GM21737 (cell line): ENCODE measurements around the gene LPAR4.
"Not testable (repeated sequence)": the region's sequence is repeated elsewhere in the genome, so short reads cannot be mapped to it uniquely, and the experiment has no call there.

Experiments used
- ATAC-seq: cut with Tn5 transposase; IDR thresholded peaks from one replicate; pipeline ENCODE4 v1.9.1; 2021; ENCODE audit warnings: mild to moderate bottlenecking, moderate library complexity; ENCODE audit not compliant: unreplicated experiment

LPAR4 gene, protein sequence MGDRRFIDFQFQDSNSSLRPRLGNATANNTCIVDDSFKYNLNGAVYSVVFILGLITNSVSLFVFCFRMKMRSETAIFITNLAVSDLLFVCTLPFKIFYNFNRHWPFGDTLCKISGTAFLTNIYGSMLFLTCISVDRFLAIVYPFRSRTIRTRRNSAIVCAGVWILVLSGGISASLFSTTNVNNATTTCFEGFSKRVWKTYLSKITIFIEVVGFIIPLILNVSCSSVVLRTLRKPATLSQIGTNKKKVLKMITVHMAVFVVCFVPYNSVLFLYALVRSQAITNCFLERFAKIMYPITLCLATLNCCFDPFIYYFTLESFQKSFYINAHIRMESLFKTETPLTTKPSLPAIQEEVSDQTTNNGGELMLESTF

DNA sequence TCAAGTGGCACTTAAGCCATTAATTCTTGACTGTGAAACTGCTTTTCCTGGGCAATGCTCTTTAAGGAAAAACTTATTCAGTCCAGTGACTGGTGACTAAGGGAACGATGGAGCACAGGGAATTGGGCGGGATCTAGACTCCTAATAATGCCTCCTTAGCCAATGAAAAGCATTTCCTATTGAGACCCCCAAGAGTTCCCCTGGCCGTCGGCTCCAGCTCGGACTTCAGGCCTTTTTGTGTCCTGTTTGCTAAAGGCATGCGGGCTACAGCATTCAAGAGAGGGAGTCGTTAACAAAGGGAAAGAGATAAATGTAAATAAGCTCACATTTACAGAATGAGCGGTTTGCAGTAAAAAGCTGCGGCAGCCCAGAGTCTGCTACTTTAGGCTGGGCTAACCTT, at the start of gene LPAR4:
Gene LPAR4, plus strand, starts transcription at position 232 of the 400 bp plus-strand sequence. CDS start 7,150 bp downstream, outside the sequence.
- no peak for ATAC-seq

DNA sequence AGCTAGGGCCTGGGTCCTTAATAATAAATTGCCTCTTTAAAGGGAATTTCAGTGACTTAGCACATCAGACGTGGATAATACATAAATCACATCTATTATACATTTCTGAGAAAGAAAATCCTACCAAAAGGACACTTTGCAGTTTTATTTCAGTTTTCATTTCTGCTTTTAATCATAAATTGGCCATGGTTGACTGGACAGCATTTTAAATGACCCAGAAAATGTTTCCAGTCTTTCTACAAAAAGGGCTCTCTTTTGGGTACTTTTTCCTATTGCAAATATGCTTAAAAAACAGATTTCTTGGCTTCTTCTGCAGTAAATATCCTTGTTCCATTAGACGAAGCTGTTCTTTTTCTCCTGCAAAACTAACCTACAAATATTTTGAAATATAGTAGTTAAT, 41.4 kb upstream of the LPAR4 start:
- ATAC-seq, result no peak

DNA sequence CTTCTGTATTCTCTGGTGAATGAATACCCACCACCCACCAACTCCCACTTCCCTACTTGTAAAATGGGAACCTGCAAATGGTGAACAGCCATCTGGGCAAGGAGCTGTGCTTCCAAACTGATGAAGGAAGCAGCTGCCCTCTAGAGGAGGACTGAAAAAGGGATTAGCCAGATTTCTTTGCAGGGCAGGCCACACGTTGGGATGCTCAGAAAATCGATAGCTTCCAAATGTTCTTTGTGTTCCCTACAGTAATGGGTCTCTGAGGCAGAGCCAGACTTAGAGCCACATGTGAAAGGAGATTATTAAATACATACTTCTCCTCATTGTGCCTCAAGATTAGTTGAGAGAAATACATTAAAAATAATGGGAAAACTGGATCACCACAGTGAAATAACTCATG, 39.3 kb upstream of the LPAR4 start:
- ATAC-seq, result no peak

DNA sequence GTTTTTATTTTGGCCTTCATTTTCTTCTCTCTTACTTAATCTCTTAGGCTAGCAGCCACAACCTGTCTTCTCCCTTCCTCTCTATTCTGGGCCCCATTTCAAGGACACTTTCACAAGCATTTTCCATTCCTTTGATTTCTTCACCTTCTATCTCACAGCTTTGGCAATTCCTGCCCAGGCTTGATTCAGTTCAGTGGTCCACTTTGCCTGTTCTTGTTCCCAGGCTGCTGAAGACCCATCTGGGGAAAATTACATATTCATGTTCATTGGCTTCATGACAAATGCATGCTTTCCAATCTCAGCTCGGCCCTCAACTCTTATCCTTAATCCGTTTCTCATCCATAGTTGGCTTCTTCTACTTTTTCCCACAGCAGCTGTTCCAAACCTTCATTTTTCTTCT, 38.7 kb upstream of the LPAR4 start:
- no peak for ATAC-seq

DNA sequence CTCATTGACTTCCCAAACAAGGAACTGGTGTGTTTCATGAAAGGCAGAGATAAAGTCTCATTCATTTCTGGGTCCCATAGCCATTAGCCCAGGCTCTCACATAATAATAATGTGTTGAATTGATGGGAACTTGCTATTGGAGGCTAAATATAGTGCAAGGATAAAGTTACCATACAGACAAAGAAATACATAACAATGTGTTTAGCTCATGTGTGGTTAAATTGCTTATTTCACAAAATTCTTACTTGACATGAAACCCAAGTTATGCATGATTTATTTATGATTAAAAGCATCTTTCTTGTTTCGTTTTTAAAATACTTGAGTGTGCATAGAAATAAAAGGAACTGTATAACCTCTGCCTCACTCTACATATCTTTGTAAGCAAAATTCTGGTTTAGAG, 37.3 kb upstream of the LPAR4 start:
- no peak for ATAC-seq

DNA sequence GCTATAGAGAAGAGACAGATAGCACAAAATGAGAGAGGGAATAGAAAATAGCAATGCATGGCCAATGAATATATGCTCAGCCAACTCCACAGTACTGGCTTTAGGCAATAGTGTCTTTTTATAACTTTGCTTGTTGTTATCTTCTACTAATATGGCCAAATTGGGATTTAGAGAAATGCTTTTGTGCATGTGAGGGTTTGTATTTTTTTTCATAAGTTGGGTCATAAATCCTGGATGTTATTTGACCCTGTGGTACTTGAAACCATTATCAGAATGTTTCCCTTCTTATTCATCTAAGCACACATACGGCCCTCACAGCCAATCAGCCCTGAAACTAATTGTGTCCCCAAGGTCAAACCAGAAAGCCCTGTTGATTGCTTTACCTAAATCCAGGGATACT, 35.2 kb upstream of the LPAR4 start:
- ATAC-seq, result no peak

DNA sequence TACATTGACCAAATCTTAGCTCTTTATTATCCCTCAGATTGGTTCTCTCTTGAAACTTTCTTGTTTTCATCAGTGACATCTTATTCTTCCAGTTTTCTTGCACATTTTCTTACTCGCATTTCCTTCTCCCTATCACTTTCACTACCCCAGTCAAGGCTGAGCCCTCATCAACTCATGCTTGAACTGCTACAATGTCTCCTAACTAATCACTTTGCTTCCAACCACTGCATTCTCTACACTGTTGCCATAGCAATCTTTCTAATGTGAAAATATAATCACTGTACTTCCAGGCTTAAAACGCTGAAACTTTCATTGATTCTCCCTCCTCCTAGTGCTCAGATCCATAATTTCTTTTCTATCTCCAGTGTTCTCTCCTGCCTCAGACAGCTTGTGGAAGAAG, 22.2 kb upstream of the LPAR4 start:
- ATAC-seq, result no peak

DNA sequence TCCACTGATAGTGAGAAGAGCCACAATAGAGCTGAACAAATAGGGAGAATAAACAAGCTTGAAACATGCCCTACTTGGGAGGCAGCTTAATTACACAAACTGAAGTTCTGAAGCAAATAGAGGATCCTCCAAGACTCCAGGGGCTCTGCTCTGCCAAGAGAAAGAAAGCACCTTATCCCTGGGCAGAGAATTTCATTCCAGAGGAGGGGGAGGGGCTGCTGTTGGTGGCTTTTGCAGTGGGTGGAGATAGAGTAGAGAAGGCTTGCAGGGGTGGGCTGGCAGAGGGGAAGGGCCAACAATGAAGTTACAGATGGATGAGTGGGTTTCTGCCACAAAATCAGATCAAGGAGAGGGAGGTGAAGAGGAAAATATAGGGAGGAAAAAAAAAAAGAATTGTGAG, 1.0 kb upstream of the LPAR4 start:
- no peak for ATAC-seq

DNA sequence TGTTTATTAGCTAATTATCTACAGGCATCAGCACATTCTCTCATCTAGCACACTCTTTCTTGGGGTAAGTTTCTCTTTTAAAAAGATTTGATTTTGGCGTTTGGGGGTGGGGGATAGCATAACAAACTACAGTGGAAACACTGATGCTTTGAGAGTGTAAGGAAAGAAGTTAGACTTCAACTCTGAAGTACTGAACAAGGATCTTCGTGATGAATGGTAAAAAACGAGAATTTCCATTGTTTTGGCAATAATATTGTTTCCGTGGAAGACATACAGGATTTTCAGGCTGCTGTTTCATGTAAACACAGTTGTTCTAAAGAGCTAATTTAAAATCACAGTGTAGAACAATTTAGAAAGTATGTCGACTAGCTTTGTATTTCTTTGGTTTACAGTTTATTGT, 451 bp downstream of the LPAR4 start:
- ATAC-seq, result no peak

DNA sequence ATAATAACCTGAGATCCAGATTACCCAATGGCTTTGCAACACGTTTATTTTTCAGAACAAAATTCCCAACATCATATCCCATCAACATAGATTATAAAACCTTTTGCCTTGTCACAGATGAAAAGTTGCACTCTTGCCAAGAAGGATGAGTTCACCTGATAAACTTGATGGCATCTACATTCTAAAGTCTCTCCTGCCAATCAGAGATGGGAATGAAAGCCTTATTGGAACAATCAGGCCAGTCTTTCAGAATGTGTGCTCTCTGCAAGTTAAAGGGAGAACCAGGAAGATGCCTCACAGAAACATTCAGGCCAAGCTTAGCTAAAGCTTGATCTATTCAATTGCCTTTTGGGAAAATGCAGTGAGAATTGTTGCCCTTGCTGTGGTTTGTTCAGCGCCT, 1.3 kb downstream of the LPAR4 start:
- ATAC-seq, result no peak

DNA sequence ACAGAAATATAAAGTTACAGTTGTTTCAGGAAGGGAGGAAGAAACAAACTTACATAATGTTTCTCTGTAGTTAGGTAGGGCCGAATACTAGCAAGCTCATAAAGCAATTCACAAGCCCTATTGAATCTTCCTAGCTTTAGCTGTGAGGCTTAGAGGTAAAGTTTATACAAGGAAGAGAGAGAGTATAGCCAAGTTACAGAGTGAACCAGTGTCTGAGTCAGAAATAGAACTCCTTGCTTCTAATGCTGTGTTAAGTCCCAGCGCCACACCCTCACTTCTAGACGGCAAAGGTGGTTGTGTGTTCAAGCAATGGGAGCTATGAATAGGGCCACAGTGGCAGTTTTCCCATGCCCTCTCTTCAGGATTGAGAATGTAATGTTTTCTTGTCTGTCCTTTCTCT, 6.1 kb downstream of the LPAR4 start:
- no peak for ATAC-seq

DNA sequence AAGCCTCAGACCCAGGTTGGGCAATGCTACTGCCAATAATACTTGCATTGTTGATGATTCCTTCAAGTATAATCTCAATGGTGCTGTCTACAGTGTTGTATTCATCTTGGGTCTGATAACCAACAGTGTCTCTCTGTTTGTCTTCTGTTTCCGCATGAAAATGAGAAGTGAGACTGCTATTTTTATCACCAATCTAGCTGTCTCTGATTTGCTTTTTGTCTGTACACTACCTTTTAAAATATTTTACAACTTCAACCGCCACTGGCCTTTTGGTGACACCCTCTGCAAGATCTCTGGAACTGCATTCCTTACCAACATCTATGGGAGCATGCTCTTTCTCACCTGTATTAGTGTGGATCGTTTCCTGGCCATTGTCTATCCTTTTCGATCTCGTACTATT, 7.4 kb downstream of the LPAR4 start:
- peak; percentile 82 for ATAC-seq

DNA sequence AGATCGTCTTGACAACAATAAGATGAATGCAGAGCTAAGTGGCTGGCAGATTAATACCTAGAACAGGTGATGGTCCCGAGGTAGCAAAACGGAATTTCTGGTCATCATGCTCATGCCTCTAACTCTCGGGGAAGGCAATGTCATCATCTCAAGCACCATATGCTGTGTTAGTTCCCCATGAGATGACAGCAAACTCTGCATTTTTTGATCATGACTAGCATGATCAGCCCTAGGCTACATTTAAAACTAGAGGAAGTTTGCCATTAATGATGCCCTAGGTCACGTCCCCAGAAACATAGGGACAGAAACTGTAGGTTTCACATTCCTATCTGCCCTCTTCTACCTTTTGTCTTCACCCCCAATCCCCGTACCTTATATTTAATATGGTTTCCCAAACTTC, 11.6 kb downstream of the LPAR4 start:
- no peak for ATAC-seq

DNA sequence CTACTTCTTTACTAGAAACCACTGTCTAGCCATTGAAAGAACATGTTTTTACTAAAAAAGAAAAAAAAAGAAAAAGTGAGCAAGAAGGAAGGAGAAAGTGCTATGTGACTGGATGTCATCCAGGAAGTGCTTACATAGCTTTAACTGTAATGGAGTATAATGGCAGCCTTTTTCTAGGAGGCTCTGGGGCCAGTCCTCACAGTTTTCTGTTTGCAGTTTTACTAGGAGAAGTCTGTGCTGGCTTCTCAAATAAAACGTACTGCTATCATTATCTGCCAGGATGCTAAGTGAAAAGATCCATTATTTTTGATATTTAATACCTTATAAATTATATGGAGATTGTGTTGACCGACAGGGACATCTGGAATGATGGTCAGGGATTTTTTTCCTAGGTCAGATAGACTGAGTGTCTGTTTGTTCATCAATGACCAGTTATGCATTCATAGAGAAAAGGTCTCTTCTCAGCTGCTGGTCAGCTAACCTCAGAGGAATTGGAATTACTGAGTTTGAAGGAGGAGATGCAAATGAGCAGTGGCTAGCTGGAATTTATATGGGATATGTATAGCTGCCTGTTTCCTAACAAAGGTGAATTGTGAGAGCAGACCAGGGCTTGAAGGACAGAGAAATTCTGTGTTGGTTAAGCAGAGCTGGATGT, 21.7 kb downstream of the LPAR4 start:
- no peak for ATAC-seq

DNA sequence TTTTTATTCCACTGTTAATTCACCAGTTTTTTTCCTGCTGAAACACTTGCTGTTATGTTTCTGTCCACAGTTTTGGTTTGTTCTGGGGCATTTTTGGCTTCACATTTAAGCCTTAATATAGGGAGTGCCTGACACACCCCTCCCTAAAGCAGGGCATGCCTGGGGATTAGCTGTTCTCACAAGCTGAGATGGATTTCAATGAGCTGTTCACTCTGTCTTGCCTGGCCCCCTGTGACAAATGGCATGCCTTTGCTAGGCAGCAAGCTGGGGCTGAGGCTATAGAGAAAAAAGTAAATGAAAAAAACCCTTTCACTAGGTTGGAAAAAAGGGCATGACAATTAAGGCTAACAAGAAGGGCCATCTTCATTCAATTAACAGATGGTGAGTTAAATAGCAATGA, 22.4 kb downstream of the LPAR4 start:
- ATAC-seq, result no peak

DNA sequence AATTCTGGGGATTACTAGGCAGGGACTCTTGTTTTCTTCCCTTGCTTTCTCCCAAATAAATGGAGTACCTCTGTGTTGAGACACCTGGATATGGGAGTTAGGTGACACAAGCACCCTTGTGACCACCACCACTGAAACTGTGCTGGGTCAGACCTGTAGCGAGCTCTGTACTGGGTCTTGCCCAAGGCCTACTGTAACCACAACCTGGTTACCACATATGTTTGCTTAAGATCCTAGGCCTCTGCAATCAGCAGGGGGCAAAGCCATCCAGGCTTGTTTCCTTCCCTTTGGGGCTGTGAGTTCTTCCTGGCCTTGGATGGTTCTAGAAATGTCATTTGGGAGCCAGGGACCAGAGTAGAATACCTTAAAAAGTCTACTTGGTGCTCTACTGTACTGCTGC, 49.4 kb downstream of the LPAR4 start:
- ATAC-seq, result no peak

DNA sequence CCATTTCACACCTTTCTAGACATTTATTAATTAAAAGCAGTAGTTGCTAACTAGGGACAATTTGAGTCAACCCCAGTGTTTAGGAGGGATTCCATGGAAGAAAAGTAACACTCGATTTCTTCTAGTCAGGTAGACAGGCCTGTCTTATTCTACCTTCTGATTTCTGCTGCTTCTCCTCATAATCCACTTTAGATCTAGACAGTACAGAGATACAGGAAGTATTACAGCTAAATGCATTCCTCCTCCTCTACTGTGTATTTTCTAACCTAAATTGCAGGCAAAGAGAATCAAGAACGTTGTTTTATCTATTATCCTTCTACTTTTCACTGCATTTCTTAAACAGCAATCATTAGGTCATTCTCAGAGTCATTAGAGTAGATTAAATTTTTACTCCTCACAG, 52.6 kb downstream of the LPAR4 start:
- ATAC-seq, result no peak

DNA sequence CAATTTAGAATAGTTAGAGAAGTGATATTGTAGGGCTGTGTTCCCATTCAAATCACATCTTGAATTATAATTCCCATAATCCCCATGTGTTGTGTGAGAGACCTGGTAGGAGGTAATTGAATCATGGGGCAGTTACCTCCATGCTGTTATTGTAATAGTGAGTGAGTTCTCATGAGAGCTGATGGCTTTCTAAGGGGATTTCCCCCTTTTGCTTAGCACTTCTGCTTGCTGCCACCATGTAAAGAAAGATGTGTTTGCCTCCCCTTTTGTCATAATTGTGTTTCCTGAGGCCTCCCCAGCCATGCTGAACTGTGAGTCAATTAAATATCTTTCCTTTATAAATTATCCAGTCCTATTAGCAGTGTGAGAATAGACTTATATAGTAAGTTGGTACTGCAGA, 53.2 kb downstream of the LPAR4 start:
- ATAC-seq, result no peak

DNA sequence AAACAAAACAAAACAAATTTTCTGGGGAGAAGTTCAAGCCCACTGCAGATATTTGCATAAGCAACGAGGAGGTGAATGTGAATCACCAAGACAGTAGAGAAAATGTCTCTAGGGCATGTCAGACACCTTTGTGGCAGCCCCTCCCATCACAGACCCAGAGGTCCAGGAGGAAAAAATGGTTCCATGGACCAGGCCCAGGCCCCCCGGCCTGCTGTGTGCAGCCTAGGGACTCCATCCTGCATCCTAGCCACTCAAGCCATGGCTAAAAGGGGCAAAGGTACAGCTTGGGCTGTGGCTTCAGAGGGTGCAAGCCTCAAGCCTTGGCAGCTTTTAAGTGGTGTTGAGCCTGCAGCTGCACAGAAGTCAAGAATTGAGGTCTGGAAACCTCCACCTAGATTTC, 54.0 kb downstream of the LPAR4 start:
- ATAC-seq, result no peak

DNA sequence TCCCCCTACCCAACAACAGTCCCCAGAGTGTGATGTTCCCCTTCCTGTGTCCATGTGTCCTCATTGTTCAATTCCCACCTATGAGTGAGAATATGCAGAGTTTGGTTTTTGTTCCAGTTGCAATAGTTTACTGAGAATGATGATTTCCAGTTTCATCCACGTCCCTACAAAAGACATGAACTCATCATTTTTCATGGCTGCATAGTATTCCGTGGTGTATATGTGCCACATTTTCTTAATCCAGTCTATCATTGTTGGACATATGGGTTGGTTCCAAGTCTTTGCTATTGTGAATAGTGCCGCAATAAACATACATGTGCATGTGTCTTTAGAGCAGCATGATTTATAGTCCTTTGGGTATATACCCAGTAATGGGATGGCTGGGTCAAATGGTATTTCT, 55.0 kb downstream of the LPAR4 start:
- not testable (repeated sequence) for ATAC-seq
